ENCODE measurements around the gene ADAD1.

GRCh38 chr4:122475233-122475632, 96.4 kb downstream of the ADAD1 start:
- TF ChIP-seq CTCF (IDR thresholded peaks at IDR 0.05) (no peak), EP300 (IDR thresholded peaks at IDR 0.05; ENCODE audit: low read depth) (no peak), POLR2AphosphoS5 (IDR thresholded peaks at IDR 0.05) (no peak), POLR2A (IDR thresholded peaks at IDR 0.05) (no peak)
